ENCODE results near the gene TMEM14B. TPM values are rescaled to one million over a fixed set of nuclear protein-coding genes. Genes with fewer than 3 reads are reported as not detected.
"Not testable (repeated sequence)": the region's sequence is repeated elsewhere in the genome, so short reads cannot be mapped to it uniquely, and the experiment has no call there.

Gene TMEM14B
- total and polyA plus RNA-seq, 12 donors = 74.3 to 210 (median 123) TPM

GRCh38 chr6:10719964-10720264 lies 27.7 kb upstream of the TMEM14B start:
- Histone ChIP-seq H3K27ac (peak overlapping the region in 4 of 5 donors; percentile 7 to 78 (median 57)), H3K27me3 (no peaks in the 10 kb centered on the region), H3K4me1 (replicated peaks in 1 of 2) (peaks cover 14 to 23% of the 10 kb centered on the region in 2 donors), H3K4me3 (peak overlapping the region in 2 of 4 donors; percentile 62 to 67), H3K36me3 (replicated peaks in 1 of 2) (no peaks in the 10 kb centered on the region), H3K9me3 (replicated peaks in 1 of 3) (no peaks in the 10 kb centered on the region)
- TF ChIP-seq POLR2A (IDR thresholded peaks at IDR 0.05) = no peak
- no peak for TF ChIP-seq CTCF (IDR thresholded peaks at IDR 0.05)
- intact Hi-C loops (cut with DNase I) = no loop called here
- DNase-seq = peak in 3 of 7 donors; percentile 22 to 35 (median 27)
- 20 to 71% (median 32%) methylated on average over 2 to 21 of the region's 21 CpGs for WGBS, 4 donors

GRCh38 chr6:10720265-10720959 lies 27.2 kb upstream of the TMEM14B start:
- Histone ChIP-seq H3K36me3 (replicated peaks in 1 of 2) (no peaks in the 10 kb centered on the region), H3K4me1 (replicated peaks in 1 of 2) (peaks cover 19 to 28% of the 10 kb centered on the region in 2 donors), H3K27me3 (no peaks in the 10 kb centered on the region), H3K4me3 (peak overlapping the region in 2 of 4 donors; percentile 62 to 67), H3K9me3 (replicated peaks in 1 of 3) (no peaks in the 10 kb centered on the region), H3K27ac (peak overlapping the region in 4 of 5 donors; percentile 7 to 78 (median 57))
- intact Hi-C loops (cut with DNase I) = no loop called here
- WGBS, 4 donors = 25 to 51% (median 31%) methylated on average over 14 to 49 of the region's 49 CpGs
- TF ChIP-seq CTCF (IDR thresholded peaks at IDR 0.05) (no peak), POLR2A (IDR thresholded peaks at IDR 0.05) (peak in 1 of 2 donors; percentile 51)
- DNase-seq = peak in 5 of 7 donors; percentile 19 to 60 (median 45)

- intact Hi-C loops (cut with DNase I); H3K9me3 ChIP-seq (replicated peaks in 1 of 3); H3K27me3 ChIP-seq; H3K36me3 ChIP-seq (replicated peaks in 1 of 2): not testable (repeated sequence)
- WGBS, 4 donors = 84 to 96% (median 90%) methylated on average over 13 to 17 of the region's 17 CpGs
- Histone ChIP-seq H3K4me3 (peak overlapping the region in 2 of 4 donors; percentile 62 to 67), H3K4me1 (replicated peaks in 1 of 2) (peaks cover 19 to 33% of the 10 kb centered on the region in 2 donors), H3K27ac (peak overlapping the region in 2 of 5 donors; percentile 60 to 78)
- DNase-seq = peak in 1 of 7 donors; percentile 20
Measured at GRCh38 chr6:10720960-10721849, 26.4 kb upstream of the TMEM14B start.

- 77 to 82% (median 81%) methylated on average over 11 of the region's 11 CpGs for WGBS, 4 donors
- DNase-seq = no peak
- Histone ChIP-seq H3K27ac (peak overlapping the region in 4 of 5 donors; percentile 83 to 94 (median 90)), H3K27me3 (no peaks in the 10 kb centered on the region), H3K4me3 (peak overlapping the region in 2 of 4 donors; percentile 63 to 85), H3K36me3 (replicated peaks in 1 of 2) (peaks cover 0 to 9% of the 10 kb centered on the region in 2 donors), H3K9me3 (replicated peaks in 1 of 3) (no peaks in the 10 kb centered on the region), H3K4me1 (replicated peaks in 1 of 2) (peaks cover 19 to 33% of the 10 kb centered on the region in 2 donors)
- intact Hi-C loops (cut with DNase I) = no loop called here
- TF ChIP-seq CTCF (IDR thresholded peaks at IDR 0.05) = no peak
- TF ChIP-seq POLR2A (IDR thresholded peaks at IDR 0.05) = no peak
Measured at GRCh38 chr6:10721850-10722569, 25.6 kb upstream of the TMEM14B start.
